Body of pancreas (tissue), 4 donors: ENCODE measurements around the gene DLG2.

Source experiments
- POLR2A ChIP-seq, 3 donors: fragments of 450-650 bp; IDR thresholded peaks; one replicate each; pipeline ENCODE4 v1.6.1; 2016; ENCODE audit warnings: antibody characterized with exemption in 3 of 3, mild to moderate bottlenecking in 2 of 3
- TF ChIP-seq, protein P1 (sequence below), 7 experiments: fragments of 450-650 bp in 4 of 7; fragments of 200-600 bp in 3 of 7; sonication (generic) in 3 of 7; IDR thresholded peaks; one replicate each; pipeline ENCODE4 v1.5.1; 2016 to 2019; ENCODE audit warnings: antibody characterized with exemption in 7 of 7

DNA sequence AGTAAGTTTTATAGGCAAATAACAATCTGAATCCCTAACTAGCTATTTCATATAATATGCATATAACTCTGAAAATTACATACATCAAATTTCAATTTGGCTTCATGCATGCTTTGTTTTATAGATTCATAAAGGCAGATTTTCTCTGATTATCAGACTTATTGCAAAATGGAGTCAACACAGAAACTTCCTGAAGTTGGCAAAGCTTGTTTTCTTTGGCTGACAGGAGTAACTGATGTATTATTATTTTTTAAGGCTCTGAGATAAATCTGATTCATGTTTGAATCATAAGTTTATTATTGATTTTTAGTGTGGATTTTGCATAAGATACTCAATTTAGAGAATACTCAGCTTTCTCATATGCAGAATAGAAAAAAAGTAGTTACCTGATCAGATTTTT lies 1984.6 kb downstream of the DLG2 start:
- TF ChIP-seq, protein P1, sequence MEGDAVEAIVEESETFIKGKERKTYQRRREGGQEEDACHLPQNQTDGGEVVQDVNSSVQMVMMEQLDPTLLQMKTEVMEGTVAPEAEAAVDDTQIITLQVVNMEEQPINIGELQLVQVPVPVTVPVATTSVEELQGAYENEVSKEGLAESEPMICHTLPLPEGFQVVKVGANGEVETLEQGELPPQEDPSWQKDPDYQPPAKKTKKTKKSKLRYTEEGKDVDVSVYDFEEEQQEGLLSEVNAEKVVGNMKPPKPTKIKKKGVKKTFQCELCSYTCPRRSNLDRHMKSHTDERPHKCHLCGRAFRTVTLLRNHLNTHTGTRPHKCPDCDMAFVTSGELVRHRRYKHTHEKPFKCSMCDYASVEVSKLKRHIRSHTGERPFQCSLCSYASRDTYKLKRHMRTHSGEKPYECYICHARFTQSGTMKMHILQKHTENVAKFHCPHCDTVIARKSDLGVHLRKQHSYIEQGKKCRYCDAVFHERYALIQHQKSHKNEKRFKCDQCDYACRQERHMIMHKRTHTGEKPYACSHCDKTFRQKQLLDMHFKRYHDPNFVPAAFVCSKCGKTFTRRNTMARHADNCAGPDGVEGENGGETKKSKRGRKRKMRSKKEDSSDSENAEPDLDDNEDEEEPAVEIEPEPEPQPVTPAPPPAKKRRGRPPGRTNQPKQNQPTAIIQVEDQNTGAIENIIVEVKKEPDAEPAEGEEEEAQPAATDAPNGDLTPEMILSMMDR (IDR thresholded peaks at IDR 0.05), result no peak
- no peak for TF ChIP-seq POLR2A (IDR thresholded peaks at IDR 0.05)
